SU-DHL-6 (cell line): ENCODE measurements around the gene MLIP.

Source experiments
- H2AFZ ChIP-seq: fragments of 200-600 bp; sonication (generic); 2 replicates; pipeline ENCODE4 v1.6.1; 2014; ENCODE audit warnings: low read depth, mild to moderate bottlenecking, moderate library complexity, mixed read lengths, antibody characterized with exemption, low read length; ENCODE audit not compliant: severe bottlenecking
- H3F3A ChIP-seq: fragments of 200-600 bp; shearing (Covaris generic); 2 replicates; pipeline ENCODE4 v1.6.0; 2016; ENCODE audit warnings: antibody characterized with exemption, mild to moderate bottlenecking; ENCODE audit not compliant: insufficient read depth
- H3K27ac ChIP-seq: fragments of 200-600 bp; sonication (generic); 2 replicates; pipeline ENCODE4 v1.5.1; 2016; ENCODE audit warnings: low read depth, mild to moderate bottlenecking, low read length, moderate library complexity, mixed read lengths
- H3K27me3 ChIP-seq: fragments of 200-600 bp; sonication (generic), shearing (Covaris generic); 2 replicates; pipeline ENCODE4 v1.6.0; 2014; ENCODE audit warnings: mild to moderate bottlenecking, low read length
- H3K36me3 ChIP-seq: fragments of 200-600 bp; sonication (generic); 2 replicates; pipeline ENCODE4 v1.6.1; 2014; ENCODE audit warnings: mild to moderate bottlenecking, low read length, mixed read lengths
- H3K4me2 ChIP-seq: fragments of 300-600, 200-600 bp; shearing (Covaris generic), sonication (generic); 2 replicates; pipeline ENCODE4 v1.6.0; 2014; ENCODE audit warnings: low read length, low read depth, mild to moderate bottlenecking; ENCODE audit not compliant: poor library complexity, severe bottlenecking
- H3K4me3 ChIP-seq: fragments of 200-600 bp; sonication (generic); 2 replicates; pipeline ENCODE4 v1.5.1; 2014; ENCODE audit warnings: antibody characterized with exemption, low read length, mild to moderate bottlenecking, mixed read lengths; ENCODE audit not compliant: insufficient read depth, poor library complexity, severe bottlenecking
- H3K79me2 ChIP-seq: fragments of 200-600 bp; sonication (generic); 2 replicates; pipeline ENCODE4 v1.6.1; 2014; ENCODE audit warnings: mild to moderate bottlenecking, low read length, moderate library complexity; ENCODE audit not compliant: insufficient read depth
- H3K9ac ChIP-seq: fragments of 200-600 bp; sonication (generic); 2 replicates; pipeline ENCODE4 v1.7.0; 2014; ENCODE audit warnings: mild to moderate bottlenecking, low read length
- H3K9me2 ChIP-seq: fragments of 200-600 bp; sonication (generic); replicated peaks from 2 replicates; pipeline ENCODE4 v1.6.1; 2014; ENCODE audit warnings: low read length; ENCODE audit not compliant: insufficient read depth
- H3K9me3 ChIP-seq: fragments of 200-600 bp; sonication (generic); 2 replicates; pipeline ENCODE4 v1.6.1; 2014; ENCODE audit warnings: low read length, mixed read lengths; ENCODE audit not compliant: insufficient read depth
- H4K20me1 ChIP-seq: fragments of 200-600 bp; sonication (generic); 2 replicates; pipeline ENCODE4 v1.6.1; 2014; ENCODE audit warnings: low read depth, mild to moderate bottlenecking, antibody characterized with exemption, low read length, moderate library complexity, mixed read lengths
- EZH2phosphoT487 ChIP-seq: fragments of 200-600 bp; sonication (generic), shearing (Covaris generic); conservative IDR thresholded peaks from 2 replicates; pipeline ENCODE4 v1.6.1; 2018; ENCODE audit warnings: mild to moderate bottlenecking, antibody characterized with exemption, low read length, moderate library complexity, mixed read lengths
- TF ChIP-seq, protein P1 (sequence below): fragments of 200-600 bp; sonication (generic); IDR thresholded peaks from one replicate; pipeline ENCODE4 v1.5.1; 2017; ENCODE audit warnings: antibody characterized with exemption, mild to moderate bottlenecking, low read length, moderate library complexity; ENCODE audit not compliant: insufficient read depth, poor library complexity, severe bottlenecking

The MLIP gene

GRCh38 chr6:54140811-54141210, 29.6 kb downstream of the MLIP start:
- Histone ChIP-seq H3K4me2 (no peak overlapping the region), H3K36me3 (no peaks in the 10 kb centered on the region), H3K9me2 (no peaks in the 10 kb centered on the region), H2AFZ (no peak overlapping the region), H3K9ac (no peak overlapping the region), H3K27me3 (no peaks in the 10 kb centered on the region), H3F3A (no peaks in the 10 kb centered on the region), H3K27ac (no peak overlapping the region), H4K20me1 (no peaks in the 10 kb centered on the region), H3K79me2 (no peaks in the 10 kb centered on the region), H3K4me3 (no peak overlapping the region), H3K9me3 (no peaks in the 10 kb centered on the region)
- TF ChIP-seq, protein P1, sequence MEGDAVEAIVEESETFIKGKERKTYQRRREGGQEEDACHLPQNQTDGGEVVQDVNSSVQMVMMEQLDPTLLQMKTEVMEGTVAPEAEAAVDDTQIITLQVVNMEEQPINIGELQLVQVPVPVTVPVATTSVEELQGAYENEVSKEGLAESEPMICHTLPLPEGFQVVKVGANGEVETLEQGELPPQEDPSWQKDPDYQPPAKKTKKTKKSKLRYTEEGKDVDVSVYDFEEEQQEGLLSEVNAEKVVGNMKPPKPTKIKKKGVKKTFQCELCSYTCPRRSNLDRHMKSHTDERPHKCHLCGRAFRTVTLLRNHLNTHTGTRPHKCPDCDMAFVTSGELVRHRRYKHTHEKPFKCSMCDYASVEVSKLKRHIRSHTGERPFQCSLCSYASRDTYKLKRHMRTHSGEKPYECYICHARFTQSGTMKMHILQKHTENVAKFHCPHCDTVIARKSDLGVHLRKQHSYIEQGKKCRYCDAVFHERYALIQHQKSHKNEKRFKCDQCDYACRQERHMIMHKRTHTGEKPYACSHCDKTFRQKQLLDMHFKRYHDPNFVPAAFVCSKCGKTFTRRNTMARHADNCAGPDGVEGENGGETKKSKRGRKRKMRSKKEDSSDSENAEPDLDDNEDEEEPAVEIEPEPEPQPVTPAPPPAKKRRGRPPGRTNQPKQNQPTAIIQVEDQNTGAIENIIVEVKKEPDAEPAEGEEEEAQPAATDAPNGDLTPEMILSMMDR: no peak
- no peak for TF ChIP-seq EZH2phosphoT487

- no peaks in the 10 kb centered on the region for H3K27me3 ChIP-seq
- H3K27ac ChIP-seq: no peak overlapping the region
- no peaks in the 10 kb centered on the region for H3K79me2 ChIP-seq
- no peak overlapping the region for H3K4me2 ChIP-seq
- TF ChIP-seq, protein P1: no peak
- no peak for TF ChIP-seq EZH2phosphoT487
- no peaks in the 10 kb centered on the region for H3K9me2 ChIP-seq
- no peak overlapping the region for H3K9ac ChIP-seq
- H3K9me3 ChIP-seq: no peaks in the 10 kb centered on the region
- no peak overlapping the region for H3K4me3 ChIP-seq
- no peak overlapping the region for H2AFZ ChIP-seq
- no peaks in the 10 kb centered on the region for H3K36me3 ChIP-seq
- H3F3A ChIP-seq: no peaks in the 10 kb centered on the region
- H4K20me1 ChIP-seq: no peaks in the 10 kb centered on the region
Observed at GRCh38 chr6:54142889-54143519, 31.8 kb downstream of the MLIP start.

DNA sequence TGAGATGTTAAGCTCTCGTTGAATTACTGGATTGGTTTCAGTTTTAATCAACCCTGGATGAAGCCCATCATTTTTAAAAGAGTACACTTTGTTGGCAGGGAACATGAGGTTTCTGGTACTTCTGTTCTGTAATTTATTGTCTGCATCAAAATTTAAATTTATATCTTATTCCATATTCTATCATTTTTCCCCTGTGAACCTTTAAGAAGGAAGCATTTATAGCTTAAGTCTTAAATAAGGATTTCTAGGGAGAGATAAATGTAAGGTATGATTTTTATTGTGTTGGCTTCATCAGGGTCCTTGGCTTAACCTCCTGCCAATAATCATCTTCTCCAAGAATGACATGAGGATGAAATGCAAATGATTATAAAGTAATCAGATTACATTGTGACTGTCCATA, 40.6 kb downstream of the MLIP start:
- TF ChIP-seq, protein P1: no peak
- no peak for TF ChIP-seq EZH2phosphoT487
- H3K4me3 ChIP-seq: no peak overlapping the region
- no peaks in the 10 kb centered on the region for H3F3A ChIP-seq
- H3K9me3 ChIP-seq: no peaks in the 10 kb centered on the region
- no peaks in the 10 kb centered on the region for H3K27me3 ChIP-seq
- no peak overlapping the region for H3K9ac ChIP-seq
- no peak overlapping the region for H3K4me2 ChIP-seq
- H4K20me1 ChIP-seq: no peaks in the 10 kb centered on the region
- no peaks in the 10 kb centered on the region for H3K79me2 ChIP-seq
- H3K9me2 ChIP-seq: no peaks in the 10 kb centered on the region
- H3K36me3 ChIP-seq: no peaks in the 10 kb centered on the region
- no peak overlapping the region for H2AFZ ChIP-seq
- no peak overlapping the region for H3K27ac ChIP-seq
